ENCODE results near the gene SFTPD. TPM values are rescaled to one million over a fixed set of nuclear protein-coding genes. Genes with fewer than 3 reads are reported as not detected.

SFTPD gene
- total RNA-seq, 2 donors from 2014 or later: 0.33 to 1.6 TPM

DNA sequence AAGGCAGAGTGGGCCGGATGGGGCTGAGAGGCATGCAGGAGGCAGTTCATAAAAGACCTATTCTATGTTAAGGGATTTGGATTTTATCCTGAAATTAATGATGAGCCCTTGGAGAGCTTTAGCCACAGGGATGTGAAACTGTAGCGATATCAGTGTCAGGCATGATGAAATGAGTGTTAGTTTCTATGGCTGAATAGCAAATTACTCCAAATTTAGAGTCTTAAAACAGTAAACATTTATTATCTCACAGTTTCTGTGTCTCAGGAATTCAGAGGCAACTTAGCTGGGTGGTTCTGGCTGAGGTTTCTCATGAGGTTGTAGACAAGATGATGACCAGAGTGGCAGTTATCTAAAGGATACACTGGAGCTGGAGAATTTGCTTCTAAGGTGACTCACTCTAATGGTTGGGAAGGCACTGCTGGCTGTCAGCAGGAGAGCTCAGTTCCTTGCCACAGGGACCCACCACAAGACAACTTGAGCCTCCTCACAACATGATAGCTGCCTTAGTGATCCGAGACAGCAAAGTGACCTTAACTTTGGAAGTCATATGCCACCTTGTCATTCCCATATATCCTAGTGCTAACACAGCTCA is 36.7 kb upstream of the SFTPD start:
- Histone ChIP-seq H3K27ac (no peak overlapping the region), H3K4me3 (no peak overlapping the region), H3K4me1 (peaks cover 20% of the 10 kb centered on the region), H3K27me3 (no peaks in the 10 kb centered on the region), H3K9me3 (no peaks in the 10 kb centered on the region), H3K36me3 (replicated peaks in 1 of 2; ENCODE audit: insufficient read depth in 1 of 2, low read depth in 2 of 2) (no peaks in the 10 kb centered on the region)
- WGBS, 2 donors: 62 to 78% methylated on average over 3 of the region's 3 CpGs
- intact Hi-C loops (cut with DNase I): no loop called here
- no peak for DNase-seq
- no peak for ATAC-seq
- TF ChIP-seq CTCF (IDR thresholded peaks at IDR 0.05) (no peak), POLR2A (IDR thresholded peaks at IDR 0.05) (no peak)

DNA sequence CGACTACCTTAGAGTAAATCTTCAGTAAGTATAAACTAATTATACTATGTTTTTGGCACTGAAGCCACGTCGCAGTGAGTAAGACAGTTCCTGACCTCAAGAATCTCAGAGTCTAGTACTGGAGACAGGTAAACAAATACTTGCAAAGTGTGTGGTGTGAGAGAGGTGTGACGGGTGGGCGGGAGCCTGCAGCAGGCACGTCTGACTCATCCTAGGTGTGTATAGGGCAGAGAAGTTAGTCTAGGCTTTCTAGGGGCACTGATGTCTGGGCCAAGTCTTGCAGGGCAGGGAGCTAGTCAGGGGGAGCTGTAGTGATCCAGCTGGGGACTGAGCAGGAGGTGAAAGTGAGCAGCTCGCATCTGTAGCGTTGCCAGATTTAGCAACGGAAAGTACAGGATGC is 35.9 kb upstream of the SFTPD start:
- Histone ChIP-seq H3K36me3 (replicated peaks in 1 of 2; ENCODE audit: insufficient read depth in 1 of 2, low read depth in 2 of 2) (no peaks in the 10 kb centered on the region), H3K27ac (no peak overlapping the region), H3K4me3 (no peak overlapping the region), H3K4me1 (peaks cover 27% of the 10 kb centered on the region), H3K27me3 (no peaks in the 10 kb centered on the region), H3K9me3 (no peaks in the 10 kb centered on the region)
- no peak for TF ChIP-seq POLR2A (IDR thresholded peaks at IDR 0.05)
- TF ChIP-seq CTCF (IDR thresholded peaks at IDR 0.05): no peak
- WGBS, 2 donors: 68 to 72% methylated on average over 9 of the region's 9 CpGs
- intact Hi-C loops (cut with DNase I): no loop called here
- DNase-seq (no peak), ATAC-seq (no peak)

- H3K4me3 ChIP-seq: no peak overlapping the region
- intact Hi-C loops (cut with DNase I): no loop called here
- DNase-seq: no peak
These were observed 34.5 kb upstream of the SFTPD start for GRCh38 chr10:79983286-79983909.

DNA sequence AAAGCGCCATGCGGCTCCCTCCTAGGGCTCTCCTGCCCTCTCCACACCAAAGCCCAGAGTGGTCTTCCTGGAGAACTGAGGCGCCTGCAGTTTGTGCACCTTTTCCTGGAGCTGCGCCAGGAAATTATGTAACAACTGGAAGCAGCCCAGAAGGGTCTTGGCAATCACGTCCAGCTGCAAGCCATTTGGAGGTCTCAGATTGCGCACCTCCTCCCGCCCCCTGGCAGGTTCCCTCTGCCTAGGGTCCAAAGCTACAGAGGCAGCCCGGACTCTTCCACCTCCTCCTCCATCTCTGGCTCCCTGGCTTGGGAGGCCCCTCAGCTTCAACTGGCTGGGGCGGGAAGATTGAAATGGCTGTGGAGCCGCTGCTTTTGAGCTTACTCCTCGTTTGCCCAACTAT is 34.0 kb upstream of the SFTPD start:
- Histone ChIP-seq H3K9me3 (no peaks in the 10 kb centered on the region), H3K4me3 (no peak overlapping the region), H3K27me3 (no peaks in the 10 kb centered on the region), H3K27ac (peak overlapping the region in 3 of 4 donors; percentile 95 to 97 (median 95)), H3K36me3 (replicated peaks in 1 of 2; ENCODE audit: insufficient read depth in 1 of 2, low read depth in 2 of 2) (no peaks in the 10 kb centered on the region), H3K4me1 (peaks cover 34% of the 10 kb centered on the region)
- ATAC-seq (no peak), DNase-seq (peak in 3 of 4 donors; percentile 21 to 30 (median 29))
- 55 to 90% methylated on average over 5 to 11 of the region's 11 CpGs for WGBS, 2 donors
- no peak for TF ChIP-seq POLR2A (IDR thresholded peaks at IDR 0.05)
- intact Hi-C loops (cut with DNase I): no loop called here

More at GRCh38 chr10:79983286-79983909, 34.5 kb upstream of the SFTPD start:
- Histone ChIP-seq H3K27ac (no peak overlapping the region), H3K9me3 (no peaks in the 10 kb centered on the region), H3K27me3 (no peaks in the 10 kb centered on the region), H3K4me1 (peaks cover 34% of the 10 kb centered on the region), H3K36me3 (replicated peaks in 1 of 2; ENCODE audit: insufficient read depth in 1 of 2, low read depth in 2 of 2) (no peaks in the 10 kb centered on the region)
- no peak for ATAC-seq
- no peak for TF ChIP-seq CTCF (IDR thresholded peaks at IDR 0.05)
- WGBS, 2 donors: 72 to 83% methylated on average over 34 to 36 of the region's 40 CpGs

DNA sequence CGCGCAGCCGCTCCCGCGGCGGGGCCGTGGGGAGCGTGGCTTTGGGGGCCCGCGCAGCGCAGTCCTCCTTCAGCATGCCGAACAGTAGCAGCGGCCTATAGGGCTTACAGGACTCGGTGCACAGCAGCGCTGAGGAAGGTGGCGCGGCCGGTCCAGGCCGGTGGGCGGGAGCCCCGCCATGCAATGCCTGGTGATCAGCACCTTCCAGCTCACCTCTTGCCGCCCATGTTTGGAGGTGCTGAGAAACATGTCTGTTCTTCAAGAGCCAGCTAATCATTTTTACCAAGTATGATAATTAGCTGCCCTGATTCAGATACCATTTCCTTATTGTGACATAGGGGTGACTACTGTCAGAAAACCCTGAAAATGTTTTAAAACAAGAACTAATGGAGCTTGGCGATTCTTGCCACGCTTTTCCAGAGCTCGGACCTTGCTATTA is 33.5 kb upstream of the SFTPD start:
- H3K4me1 ChIP-seq: peaks cover 34% of the 10 kb centered on the region
- DNase-seq: no peak
- WGBS, 2 donors: 10 to 70% methylated on average over 3 to 25 of the region's 25 CpGs
- no peaks in the 10 kb centered on the region for H3K27me3 ChIP-seq
- peak overlapping the region; percentile 83 to 97 (median 95) for H3K27ac ChIP-seq
- TF ChIP-seq CTCF (IDR thresholded peaks at IDR 0.05) (no peak), POLR2A (IDR thresholded peaks at IDR 0.05) (no peak)
- no peak overlapping the region for H3K4me3 ChIP-seq
- no peaks in the 10 kb centered on the region for H3K9me3 ChIP-seq
- intact Hi-C loops (cut with DNase I): no loop called here
- H3K36me3 ChIP-seq (replicated peaks in 1 of 2; ENCODE audit: insufficient read depth in 1 of 2, low read depth in 2 of 2): no peaks in the 10 kb centered on the region
- no peak for ATAC-seq
